GM18511 (cell line): ENCODE measurements around the gene GEMIN7.

Source experiments
- ATAC-seq: cut with Tn5 transposase; IDR thresholded peaks from one replicate; pipeline ENCODE4 v1.9.1; 2021; ENCODE audit warnings: mild to moderate bottlenecking, moderate library complexity; ENCODE audit not compliant: unreplicated experiment

Gene GEMIN7

DNA sequence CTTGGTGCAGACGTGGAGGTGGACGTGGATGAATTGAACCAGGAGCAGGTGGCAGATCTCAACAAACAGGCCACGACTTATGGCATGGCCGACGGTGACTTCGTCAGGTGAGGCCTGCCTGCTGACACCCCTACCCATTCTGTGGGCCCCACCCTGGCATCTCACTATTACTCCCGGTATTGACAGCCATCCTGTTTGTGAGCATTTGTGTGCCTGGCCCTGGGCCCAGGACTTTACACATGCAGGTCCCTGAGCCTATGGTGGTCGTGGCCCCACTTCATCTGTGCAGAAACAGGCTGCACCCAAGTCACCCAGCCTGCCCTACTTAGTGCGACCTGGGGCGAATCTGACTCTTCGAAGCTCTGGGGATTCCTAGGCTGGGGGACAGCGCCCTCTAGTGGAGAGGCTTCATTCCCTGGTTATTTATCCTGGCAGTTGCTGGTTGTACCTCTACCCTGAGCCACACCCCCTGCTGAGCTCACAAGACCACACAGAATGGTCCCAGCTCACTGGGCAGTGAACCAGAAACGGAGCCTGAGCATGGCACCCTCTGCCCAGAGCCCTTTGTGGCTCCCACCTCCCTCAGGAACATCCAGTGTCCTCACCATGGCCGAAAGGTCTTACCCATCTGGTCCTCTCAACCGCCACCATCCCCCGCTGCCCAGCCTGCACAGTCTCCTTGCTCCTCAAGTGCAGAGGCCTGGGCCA is 19.6 kb upstream of the GEMIN7 start:
- ATAC-seq = no peak

DNA sequence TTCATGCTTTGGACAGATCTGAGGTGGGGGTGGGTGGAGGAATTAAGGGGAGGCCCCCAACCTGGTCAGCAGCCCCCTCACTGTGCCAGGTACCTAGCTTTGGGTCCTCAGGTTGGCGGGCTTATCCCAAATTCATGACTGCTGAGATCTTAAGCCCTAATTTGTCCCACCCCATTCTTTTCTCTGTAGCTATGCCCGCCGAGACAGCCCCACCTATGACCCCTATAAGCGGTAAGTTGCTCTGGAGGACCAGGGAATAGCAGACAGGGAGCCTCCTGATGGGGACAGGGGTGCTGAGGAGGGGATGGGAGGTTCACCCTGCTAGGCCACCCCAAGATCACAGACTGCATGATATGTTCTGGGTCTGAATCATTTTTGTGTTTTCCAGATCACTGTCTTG is 17.1 kb upstream of the GEMIN7 start:
- no peak for ATAC-seq

DNA sequence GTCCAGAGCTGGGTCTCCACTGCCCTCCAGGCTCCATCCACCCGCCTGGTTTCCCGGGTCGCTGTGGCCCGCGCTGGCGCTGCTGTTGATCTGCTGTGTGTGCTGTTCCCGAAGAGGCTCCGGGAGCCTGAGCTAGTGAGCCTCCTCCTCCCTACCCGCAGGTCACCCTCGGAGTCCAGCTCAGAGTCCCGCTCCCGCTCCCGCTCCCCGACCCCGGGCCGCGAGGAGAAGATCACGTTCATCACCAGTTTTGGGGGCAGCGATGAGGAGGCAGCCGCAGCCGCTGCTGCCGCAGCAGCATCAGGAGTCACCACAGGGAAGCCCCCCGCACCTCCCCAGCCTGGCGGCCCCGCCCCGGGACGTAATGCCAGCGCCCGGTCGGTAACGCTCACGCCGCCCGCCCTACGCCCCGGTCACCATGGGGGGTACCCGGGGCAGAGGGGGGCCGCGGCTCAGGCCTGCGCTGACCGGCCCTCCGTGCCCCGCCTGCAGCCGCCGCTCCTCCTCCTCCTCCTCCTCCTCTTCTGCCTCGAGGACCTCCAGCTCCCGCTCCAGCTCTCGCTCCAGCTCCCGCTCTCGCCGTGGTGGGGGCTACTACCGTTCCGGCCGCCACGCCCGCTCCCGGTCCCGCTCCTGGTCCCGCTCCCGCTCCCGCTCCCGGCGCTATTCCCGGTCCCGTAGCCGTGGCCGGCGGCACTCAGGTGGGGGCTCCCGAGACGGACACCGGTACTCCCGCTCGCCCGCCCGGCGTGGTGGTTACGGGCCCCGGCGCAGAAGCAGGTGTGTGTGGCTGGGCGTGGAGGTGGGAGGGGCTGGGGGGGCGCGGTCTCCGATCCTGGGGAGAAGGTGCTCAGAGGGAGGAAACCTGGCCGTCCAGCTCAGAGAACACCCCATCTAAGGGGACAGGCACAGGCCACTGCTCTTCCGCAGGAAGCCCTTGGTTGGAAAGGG is 14.9 kb upstream of the GEMIN7 start:
- ATAC-seq = no peak

DNA sequence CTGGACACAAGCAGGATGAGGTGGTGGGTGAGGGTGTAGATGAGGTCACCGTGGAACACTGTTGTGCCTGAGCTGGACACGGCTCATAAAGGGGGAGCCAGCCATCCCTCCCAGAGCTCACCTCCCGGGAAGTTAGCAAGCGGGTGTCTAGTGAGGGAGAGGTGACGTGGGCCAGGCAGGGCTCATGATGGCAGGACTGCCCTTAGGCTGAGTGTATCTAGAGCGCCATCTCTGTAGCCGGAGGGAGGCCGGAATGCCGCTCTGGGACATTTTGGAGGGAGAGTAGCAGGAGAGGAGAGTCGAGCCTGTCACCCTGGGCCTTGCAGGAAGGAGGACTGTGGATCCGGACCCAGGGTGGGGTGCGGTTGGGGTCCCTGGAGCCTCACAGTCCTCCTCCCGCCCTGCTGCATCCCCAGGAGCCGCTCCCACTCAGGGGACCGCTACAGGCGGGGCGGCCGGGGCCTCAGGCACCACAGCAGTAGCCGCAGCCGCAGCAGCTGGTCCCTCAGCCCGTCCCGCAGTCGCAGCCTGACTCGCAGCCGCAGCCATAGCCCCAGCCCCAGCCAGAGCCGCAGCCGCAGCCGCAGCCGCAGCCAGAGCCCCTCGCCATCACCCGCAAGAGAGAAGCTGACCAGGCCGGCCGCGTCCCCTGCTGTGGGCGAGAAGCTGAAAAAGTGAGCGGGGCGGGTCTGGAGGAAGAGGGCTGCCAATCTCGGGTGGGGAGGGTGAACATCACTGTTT is 12.0 kb upstream of the GEMIN7 start:
- ATAC-seq = no peak

DNA sequence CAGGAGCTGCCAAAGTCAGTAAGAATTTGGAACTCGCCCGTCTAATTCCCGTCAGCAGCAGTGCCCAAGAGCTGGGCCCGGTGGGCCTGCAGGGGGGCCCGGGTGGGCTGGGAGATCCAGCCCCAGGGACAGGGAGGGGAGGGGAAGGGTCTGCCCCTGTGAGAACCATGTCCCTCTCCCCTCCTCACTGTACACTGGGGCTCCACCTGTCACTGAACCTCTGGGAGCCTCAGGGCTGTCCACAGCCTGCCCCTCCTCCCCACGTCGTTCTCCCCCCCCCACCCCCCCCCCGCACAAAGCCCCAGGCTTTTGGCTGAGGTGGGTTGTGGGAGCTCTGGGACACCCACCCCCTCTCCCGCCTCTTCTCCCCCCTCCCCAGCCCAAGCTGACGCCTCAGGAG is 11.0 kb upstream of the GEMIN7 start:
- no peak for ATAC-seq

DNA sequence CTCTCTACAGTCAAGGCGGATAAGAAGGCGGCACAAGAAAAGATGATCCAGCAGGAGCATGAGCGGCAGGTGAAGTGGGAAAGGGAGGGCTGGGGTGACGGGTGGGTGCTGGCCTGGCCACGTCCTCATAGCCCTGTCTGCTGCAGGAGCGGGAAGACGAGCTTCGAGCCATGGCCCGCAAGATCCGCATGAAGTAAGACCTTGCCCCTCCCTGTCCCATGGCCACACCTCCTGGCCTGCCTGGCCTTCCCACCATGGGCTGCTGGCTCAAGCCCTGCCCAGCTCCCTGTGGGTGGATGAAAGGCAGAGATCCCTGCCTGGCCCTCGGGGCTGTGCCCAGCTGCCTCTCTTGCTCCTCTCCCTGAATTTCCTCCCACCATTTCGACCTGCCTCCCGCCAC is 10.0 kb upstream of the GEMIN7 start:
- ATAC-seq = no peak

DNA sequence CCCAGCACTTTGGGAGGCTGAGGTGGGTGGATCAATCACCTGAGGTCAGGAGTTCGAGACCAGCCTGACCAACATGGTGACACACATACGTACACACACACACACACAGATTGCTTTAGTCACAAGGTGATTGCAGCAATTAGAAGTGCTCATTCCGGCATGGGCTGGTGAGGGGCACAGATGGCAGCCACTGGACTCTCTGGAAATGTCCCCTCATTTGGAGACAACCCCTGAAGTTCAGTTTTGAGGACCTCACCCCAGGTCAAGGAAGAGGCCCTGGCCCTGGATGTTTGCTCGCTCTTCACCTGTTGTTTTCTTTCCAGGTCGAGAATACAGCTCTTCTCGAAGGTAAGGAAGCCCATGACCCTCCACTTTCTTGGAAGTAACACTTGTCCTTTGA is 8.8 kb upstream of the GEMIN7 start:
- ATAC-seq = no peak

DNA sequence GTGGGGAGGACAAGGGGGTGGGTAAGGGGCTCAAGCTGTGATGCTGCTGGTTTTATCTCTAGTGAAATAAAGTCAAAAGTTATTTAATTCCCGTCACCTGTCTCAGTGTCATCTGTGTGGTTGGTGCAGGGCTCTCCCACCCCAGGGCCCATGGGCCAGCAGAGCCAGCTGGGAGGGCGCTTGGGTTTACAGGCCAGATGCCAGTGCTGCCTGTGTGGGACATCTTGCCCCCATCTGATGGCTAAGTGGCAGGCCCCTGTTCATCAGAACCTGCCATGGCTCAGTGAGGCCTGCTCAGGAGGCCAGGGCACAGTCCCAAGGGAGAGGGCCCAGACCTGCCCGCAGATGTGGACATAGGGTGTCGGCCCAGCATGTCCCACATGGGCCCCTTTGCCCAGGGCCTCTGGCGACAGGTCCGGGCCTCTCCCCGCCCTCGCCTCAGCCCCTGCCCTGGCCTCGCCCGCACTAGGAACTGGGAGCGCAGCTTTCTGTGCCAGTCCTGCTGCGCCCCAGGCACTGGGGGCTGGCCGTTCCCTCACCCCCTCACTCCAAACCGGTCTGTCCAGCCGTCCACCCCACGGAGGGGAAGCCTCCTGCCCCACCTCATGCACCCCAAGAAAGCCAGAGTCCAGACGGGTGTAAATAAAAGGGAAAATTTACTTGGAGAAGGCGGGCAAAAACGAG is 8.1 kb upstream of the GEMIN7 start:
- ATAC-seq = no peak

DNA sequence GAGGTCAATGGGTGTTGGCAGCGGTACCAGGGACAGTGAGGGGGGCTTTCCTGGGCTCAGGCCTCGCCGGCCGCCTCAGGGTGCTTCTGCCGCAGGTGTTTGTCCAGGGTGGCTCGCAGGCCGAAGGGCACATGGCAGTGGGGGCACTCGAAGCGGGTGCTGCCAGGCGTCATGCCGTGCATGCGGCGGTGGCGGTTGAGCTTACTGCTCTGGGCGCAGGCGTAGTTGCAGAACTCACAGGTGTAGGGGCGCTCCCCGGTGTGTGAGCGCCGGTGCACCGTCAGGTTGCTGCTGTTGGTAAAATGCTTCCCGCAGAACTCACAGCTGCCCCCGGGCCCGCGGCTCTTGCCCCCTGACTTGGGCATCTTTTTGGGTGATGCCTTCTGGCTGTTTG is 7.5 kb upstream of the GEMIN7 start:
- no peak for ATAC-seq

DNA sequence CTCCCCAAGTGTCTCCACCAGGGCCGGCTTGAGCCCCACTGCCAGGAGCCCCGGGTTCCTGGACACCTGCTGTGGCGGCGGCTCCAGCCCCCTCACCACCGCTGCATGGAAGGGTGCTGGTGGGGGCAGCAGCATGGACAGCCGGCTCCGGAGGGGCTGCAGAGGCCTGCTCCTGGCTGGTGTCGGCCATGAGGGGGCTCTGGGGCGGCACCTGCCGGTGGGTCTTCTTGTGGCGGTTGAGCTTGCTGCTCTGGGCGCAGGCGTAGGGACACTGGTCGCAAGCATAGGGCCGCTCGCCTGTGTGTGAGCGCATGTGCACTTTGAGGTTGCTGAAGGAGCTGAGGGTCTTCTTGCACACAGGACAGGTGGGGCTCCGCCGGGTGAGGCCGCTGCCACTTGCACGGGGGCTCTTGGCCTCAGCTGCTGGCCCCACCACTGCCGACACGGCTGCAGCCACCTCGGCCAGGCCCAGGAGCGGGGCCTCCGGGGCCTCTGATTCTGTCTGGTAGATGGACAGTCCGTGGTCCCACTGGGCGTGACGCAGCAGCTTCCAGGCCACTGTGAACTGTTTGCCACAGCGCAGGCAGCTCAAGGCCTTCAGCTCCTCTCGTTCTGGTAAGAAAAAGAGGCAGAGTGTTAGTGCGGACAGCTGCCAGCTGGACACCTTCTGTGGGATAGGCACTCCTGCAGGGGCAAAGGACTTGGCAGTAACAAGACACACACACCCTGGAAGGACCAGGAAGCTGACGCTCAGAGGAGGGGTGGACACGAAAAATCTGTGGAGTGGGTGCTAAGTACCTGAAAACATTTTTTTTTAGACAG is 6.9 kb upstream of the GEMIN7 start:
- ATAC-seq = no peak

DNA sequence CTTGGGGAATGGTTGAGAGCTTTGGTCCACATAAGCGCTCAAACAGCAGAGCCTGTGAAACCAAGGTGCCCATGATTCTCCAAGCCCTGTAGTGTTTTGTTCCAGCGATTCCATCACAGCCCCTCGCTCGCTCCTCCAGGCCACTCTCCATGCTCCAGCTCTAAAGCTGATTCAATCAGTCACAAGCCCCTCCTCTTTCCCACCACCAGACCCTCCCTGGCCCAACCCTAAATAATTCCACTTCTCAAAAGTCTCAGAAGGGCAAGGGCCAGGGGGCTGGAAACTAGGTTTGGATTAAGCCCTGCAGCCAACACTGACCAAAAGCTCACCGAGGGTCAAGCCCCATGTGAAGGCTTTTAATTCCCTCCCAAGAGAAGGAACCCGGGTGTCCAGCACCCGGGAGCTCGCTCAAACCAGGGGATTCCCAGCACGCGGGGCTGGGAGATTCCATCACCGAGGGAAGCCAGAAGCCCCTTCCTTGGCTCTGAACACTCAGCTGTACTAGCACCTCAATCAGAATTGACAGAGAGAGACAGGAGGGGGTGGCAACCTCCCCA is 4.2 kb upstream of the GEMIN7 start:
- ATAC-seq = no peak

DNA sequence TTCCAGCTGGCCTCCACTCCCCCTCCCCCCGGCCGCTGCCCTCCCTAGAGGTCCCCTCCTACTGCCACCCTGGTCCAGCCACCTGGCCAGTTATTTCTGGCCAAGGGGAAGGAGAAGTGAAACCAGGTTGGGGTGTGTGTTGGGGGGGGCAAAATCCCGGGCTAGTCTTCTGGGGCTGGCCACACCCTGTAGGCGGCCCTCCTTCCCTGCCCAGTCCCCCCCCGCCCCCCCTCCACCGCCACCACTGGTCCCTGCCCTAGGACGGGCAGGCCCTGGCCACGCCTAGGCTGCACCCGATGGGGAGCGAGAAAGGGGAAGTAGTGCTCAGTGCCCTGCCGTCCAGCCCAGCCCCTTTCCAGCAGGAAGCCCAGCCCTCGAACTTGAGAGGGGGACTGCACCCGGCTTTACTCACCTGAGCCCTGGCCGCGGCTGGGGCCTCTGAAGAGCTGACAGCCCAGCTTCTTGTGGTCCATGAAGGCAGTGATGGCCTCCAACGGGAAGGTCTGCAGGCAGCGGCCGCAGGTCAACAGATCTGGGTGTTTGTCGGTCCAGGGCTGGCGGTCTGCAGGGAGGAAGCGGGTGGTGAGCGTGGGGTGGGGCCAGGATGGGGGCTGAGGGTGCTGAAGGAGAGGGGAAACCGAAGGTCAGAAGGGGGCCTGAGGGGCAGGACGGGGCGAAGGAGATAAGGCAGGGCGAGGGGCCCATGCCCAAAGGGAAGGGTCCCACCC is 3.6 kb upstream of the GEMIN7 start:
- peak; percentile 70 for ATAC-seq

DNA sequence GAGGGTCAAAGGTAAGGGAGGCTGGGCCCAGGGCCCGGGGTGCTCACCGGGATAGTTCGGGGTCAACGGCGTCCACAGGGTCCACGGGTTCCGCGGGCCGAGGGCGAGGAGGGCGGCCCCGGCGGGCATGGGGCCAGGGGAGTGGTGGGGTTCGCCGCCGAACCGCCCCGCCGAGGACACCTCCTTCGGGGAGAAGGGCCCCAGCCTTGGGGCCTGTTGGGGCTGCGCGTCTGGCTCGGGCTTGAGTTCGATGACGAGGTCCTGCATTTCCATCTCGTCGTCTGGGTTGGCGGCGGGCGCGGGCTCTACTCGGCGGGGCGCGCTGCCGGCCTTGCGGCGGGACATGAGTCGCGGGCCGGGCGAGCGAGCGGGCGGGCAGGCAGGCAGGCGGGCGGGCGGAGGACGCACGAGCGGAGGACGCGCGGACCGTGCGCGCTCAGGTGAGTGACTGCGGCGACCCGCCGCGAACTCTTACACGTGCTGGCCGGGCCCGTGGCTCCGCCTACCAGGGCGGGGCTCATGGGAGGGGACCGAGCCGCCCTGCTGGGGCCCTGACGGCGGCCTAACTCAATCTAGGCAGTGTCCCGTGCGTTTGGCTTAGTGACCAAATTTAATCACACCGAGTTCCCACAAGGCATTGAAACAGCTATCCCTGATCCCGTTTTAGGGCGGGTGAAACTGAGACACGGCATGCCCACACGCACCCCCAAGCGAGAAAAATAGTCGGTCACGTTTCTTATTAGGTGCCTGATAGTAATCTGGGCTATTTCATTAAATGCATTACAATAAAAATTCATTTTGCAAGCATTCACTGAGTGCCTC is 2.8 kb upstream of the GEMIN7 start, which contains the start of gene ZNF296:
Gene ZNF296, minus strand, starts transcription at position 450 of the 822 bp plus-strand sequence. Its CDS starts 105 bp downstream, at position 345.
- ATAC-seq = peak; percentile 43

DNA sequence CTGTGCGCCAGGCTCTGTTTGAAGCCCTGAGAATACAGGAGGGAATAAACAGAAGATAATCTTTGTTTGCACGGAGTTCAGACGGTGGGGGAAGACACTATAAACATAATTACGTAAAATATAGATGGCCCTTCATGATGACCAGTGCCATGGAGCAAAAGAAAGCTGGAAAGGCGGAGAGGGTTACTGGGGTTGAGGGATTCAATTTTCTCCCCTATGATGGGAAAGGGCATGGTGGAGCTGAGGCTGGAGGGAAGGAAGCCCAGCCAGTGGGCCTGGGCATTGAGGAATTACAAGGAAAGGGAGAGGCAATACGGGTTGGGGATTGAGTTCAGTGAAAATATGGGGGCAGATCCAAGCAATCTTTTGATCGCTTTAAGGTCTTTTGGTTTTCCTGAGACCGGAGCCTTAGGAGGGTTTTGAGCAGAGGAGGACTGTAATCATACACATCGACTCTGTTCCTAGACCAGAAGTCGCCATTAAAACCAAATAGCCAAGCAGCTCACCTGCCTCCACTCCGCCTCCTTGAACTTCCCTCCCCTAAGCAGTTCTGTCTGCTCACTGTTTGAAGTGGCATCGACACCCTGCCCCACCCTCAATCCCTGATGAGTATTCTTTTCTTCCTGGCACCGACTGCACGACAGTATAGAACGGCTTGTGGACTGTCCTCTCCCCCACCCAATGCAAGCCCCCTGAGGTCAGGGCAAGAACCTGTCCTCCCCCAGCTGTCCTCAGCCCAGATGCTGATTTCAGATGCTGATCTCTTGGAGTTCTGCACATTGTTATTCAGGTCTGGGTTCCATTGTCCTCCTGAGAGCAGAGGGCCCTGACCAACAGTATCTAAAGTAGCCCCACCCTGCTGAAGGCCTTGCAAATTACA is 2.0 kb upstream of the GEMIN7 start:
- no peak for ATAC-seq

DNA sequence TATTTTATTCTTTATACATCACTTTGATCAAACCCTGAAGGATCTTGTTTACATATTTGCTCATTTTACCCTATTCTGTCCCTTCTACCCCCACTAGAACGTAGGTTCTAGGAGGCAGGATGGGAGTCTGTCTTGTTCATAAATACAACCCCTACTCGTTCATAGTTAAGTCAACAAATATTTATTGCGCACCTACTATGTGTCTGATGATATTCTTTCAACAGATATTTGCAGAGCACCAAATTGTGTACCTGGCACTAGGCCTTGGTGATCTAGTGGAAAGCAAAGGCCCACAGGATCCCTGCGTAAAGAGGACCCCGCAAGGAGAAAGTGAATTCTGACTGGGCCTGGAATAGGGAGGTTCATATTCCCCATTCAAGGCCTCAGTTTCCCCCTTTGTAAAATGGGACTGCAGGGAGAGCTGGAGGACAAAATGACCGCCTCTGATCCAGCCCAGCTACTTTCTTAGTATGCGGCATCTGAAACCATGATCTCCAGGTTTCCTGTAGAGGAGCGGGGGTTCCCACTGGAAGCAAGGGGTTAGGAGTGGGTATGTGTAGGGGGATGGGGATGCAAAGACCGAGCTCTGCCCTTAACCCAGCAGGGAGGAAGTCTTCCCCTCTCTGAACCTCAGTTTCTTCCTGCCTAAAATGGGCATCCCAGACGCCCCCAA is 534 bp upstream of the GEMIN7 start:
- ATAC-seq = no peak

DNA sequence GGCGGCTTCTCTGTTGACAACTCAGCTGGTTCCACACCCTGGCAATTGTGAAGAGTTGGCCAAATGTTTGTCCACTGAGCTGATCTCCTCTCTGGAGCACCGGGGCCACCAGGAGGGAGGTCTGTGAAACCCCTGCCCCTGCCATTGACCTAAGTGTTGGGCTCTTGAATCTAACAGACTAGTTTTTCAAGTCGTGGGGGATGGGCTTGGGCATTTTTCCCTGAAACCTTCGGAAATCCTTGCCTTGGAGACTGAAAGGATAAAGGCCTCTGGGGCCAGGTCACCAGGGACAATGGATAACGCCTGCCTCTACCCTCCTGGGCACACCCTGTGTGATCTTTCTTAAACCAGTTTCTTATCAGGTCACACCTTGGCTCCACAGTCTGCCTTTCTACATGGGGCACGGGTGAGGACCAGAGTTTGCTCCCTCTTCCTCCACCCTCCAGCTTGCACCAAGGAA is 881 bp downstream of the GEMIN7 start:
- ATAC-seq = no peak
